HEK293 (cell line): Measurements from ENCODE around the gene ROBO1.

Source experiments
- GLI2 ChIP-seq: fragments of 450-650 bp; formaldehyde crosslinking; IDR thresholded peaks from 2 replicates; pipeline ENCODE4; 2017; ENCODE audit warnings: missing biosample characterization, missing genetic modification characterization, low read depth, borderline replicate concordance
- GLIS1 ChIP-seq: fragments of 450-650 bp; formaldehyde crosslinking; IDR thresholded peaks from 2 replicates; pipeline ENCODE4 v1.5.1; 2016; ENCODE audit warnings: missing biosample characterization, missing genetic modification characterization
- OSR2 ChIP-seq: fragments of 450-650 bp; formaldehyde crosslinking; IDR thresholded peaks from 2 replicates; pipeline ENCODE4 v1.5.1; 2016; ENCODE audit warnings: missing biosample characterization, missing genetic modification characterization
- SCRT2 ChIP-seq: fragments of 450-650 bp; formaldehyde crosslinking; IDR thresholded peaks from 2 replicates; pipeline ENCODE4 v1.5.1; 2016; ENCODE audit warnings: missing biosample characterization, missing genetic modification characterization
- TRIM28 ChIP-seq: IDR thresholded peaks from 2 replicates; pipeline ENCODE4 v1.6.1; 2011; ENCODE audit warnings: low read length, control low read depth, borderline replicate concordance
- ZBTB48 ChIP-seq: fragments of 450-650 bp; formaldehyde crosslinking; IDR thresholded peaks from 2 replicates; pipeline ENCODE4 v1.5.1; 2016; ENCODE audit warnings: missing biosample characterization, missing genetic modification characterization
- ZNF132 ChIP-seq: fragments of 450-650 bp; formaldehyde crosslinking; IDR thresholded peaks from 2 replicates; pipeline ENCODE4 v1.5.1; 2017; ENCODE audit warnings: missing biosample characterization, missing genetic modification characterization, borderline replicate concordance
- ZNF23 ChIP-seq: fragments of 450-650 bp; formaldehyde crosslinking; IDR thresholded peaks from 2 replicates; pipeline ENCODE4 v1.5.1; 2016; ENCODE audit warnings: missing biosample characterization, missing genetic modification characterization, borderline replicate concordance
- ZNF426 ChIP-seq: fragments of 450-650 bp; formaldehyde crosslinking; IDR thresholded peaks from 2 replicates; pipeline ENCODE4 v1.5.1; 2017; ENCODE audit warnings: missing biosample characterization, missing genetic modification characterization, mild to moderate bottlenecking, inconsistent platforms, moderate library complexity
- ZNF48 ChIP-seq: fragments of 450-650 bp; formaldehyde crosslinking; IDR thresholded peaks from 2 replicates; pipeline ENCODE4 v1.5.1; 2016; ENCODE audit warnings: missing biosample characterization, missing genetic modification characterization
- ZNF530 ChIP-seq: fragments of 450-650 bp; formaldehyde crosslinking; IDR thresholded peaks from 2 replicates; pipeline ENCODE4 v1.5.1; 2016; ENCODE audit warnings: low read depth, missing biosample characterization, missing genetic modification characterization
- ZNF549 ChIP-seq: fragments of 450-650 bp; IDR thresholded peaks from 2 replicates; pipeline ENCODE4 v1.5.1; 2018; ENCODE audit warnings: missing biosample characterization, missing genetic modification characterization, mild to moderate bottlenecking, inconsistent platforms, moderate library complexity
- ZNF555 ChIP-seq: fragments of 450-650 bp; formaldehyde crosslinking; conservative IDR thresholded peaks from 2 replicates; pipeline ENCODE4 v1.5.1; 2017; ENCODE audit warnings: missing biosample characterization, mild to moderate bottlenecking, missing genetic modification characterization, inconsistent platforms
- ZNF560 ChIP-seq: fragments of 450-650 bp; formaldehyde crosslinking; IDR thresholded peaks from 2 replicates; pipeline ENCODE4 v1.5.1; 2017; ENCODE audit warnings: missing biosample characterization, missing genetic modification characterization, borderline replicate concordance
- ZNF596 ChIP-seq: fragments of 450-650 bp; IDR thresholded peaks from 2 replicates; pipeline ENCODE4 v1.5.0; 2018; ENCODE audit warnings: missing biosample characterization, mild to moderate bottlenecking, missing genetic modification characterization, moderate library complexity
- ZNF664 ChIP-seq: fragments of 450-650 bp; formaldehyde crosslinking; IDR thresholded peaks from 2 replicates; pipeline ENCODE4 v1.5.1; 2016; ENCODE audit warnings: missing biosample characterization, missing genetic modification characterization
- ZNF785 ChIP-seq: fragments of 450-650 bp; formaldehyde crosslinking; IDR thresholded peaks from 2 replicates; pipeline ENCODE4 v1.5.1; 2016; ENCODE audit warnings: missing biosample characterization, missing genetic modification characterization
- TF ChIP-seq, protein P1 (sequence below): fragments of 450-650 bp; formaldehyde crosslinking; IDR thresholded peaks from 2 replicates; pipeline ENCODE4 v1.5.1; 2016; ENCODE audit warnings: missing biosample characterization, missing genetic modification characterization, low read depth
- TF ChIP-seq, protein P2 (sequence below): fragments of 450-650 bp; formaldehyde crosslinking; IDR thresholded peaks from 2 replicates; pipeline ENCODE4 v1.5.1; 2016; ENCODE audit warnings: missing biosample characterization, missing genetic modification characterization
- TF ChIP-seq, protein P3 (sequence below): IDR thresholded peaks from 2 replicates; pipeline ENCODE4 v1.6.1; 2011; ENCODE audit warnings: mild to moderate bottlenecking, low read depth, low read length, borderline replicate concordance
- TF ChIP-seq, protein P4 (sequence below): fragments of 450-650 bp; formaldehyde crosslinking; IDR thresholded peaks from 2 replicates; pipeline ENCODE4 v1.5.1; 2016; ENCODE audit warnings: missing biosample characterization, missing genetic modification characterization
- TF ChIP-seq, protein P5 (sequence below): fragments of 450-650 bp; formaldehyde crosslinking; IDR thresholded peaks from 2 replicates; pipeline ENCODE4 v1.5.1; 2016; ENCODE audit warnings: missing biosample characterization, missing genetic modification characterization, borderline replicate concordance
- TF ChIP-seq, protein P6 (sequence below): fragments of 450-650 bp; formaldehyde crosslinking; IDR thresholded peaks from 2 replicates; pipeline ENCODE4 v1.5.0; 2017; ENCODE audit warnings: missing biosample characterization, missing genetic modification characterization, borderline replicate concordance
- TF ChIP-seq, protein P7 (sequence below): fragments of 450-650 bp; formaldehyde crosslinking; IDR thresholded peaks from 2 replicates; pipeline ENCODE4 v1.5.1; 2016; ENCODE audit warnings: missing biosample characterization, missing genetic modification characterization

ROBO1 gene

DNA sequence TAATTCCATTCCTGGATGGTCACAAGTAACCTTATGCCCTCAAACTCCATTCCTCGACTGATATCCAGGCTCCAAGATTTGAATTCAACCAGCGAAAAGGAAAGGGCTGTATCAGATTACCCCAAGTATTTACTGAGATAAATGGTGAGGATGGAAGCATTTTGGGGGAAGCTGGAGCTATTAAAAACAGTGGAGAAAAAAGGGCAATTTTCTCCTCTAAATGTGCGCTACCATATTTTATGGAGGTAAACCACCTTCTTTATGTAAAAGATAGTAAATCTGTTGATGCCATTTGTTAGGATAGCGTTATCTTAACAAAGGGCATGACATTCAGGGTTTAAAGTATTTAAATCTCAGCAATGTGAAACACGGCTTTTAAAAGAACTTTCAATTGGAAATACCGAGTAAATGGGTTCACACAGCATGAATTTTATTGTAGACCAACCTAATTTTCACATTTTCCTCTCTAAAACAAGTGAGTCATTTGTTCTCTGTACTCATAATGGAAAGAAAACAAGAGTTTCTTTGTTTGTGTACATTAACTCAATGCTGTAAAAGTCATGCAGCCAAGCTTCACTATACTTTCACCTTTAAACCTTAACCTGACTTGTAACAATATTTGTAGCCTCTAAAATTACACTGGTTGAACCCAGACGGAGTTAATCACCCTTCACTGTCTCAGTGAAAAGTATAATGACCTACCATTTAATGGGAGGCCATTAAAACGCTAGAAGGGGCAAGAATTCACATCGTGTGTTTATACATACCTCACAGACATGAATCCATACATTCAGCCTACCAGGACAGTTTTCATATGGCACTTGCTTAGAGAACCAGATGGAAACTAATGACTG lies 773.4 kb downstream of the ROBO1 start (continued):
- TF ChIP-seq ZBTB48 (tag by site-specific recombination) (no peak), ZNF132 (no peak), GLIS1 (tag by site-specific recombination) (peak; percentile 94), SCRT2 (peak; percentile 85), OSR2 (peak; percentile 90), ZNF560 (tag by site-specific recombination) (no peak), ZNF596 (peak; percentile 2; the same call in 1 of the 2 replicates), ZNF555 (tag by site-specific recombination) (no peak), ZNF664 (tag by site-specific recombination) (peak; percentile 64), TRIM28 (no peak; the same call in 1 of the 2 replicates), ZNF549 (tag by site-specific recombination) (no peak), GLI2 (peak; percentile 94), ZNF785 (tag by site-specific recombination) (no peak), ZNF48 (tag by site-specific recombination) (no peak), ZNF530 (tag by site-specific recombination) (no peak), ZNF426 (no peak), ZNF23 (no peak)
- TF ChIP-seq, protein P1, sequence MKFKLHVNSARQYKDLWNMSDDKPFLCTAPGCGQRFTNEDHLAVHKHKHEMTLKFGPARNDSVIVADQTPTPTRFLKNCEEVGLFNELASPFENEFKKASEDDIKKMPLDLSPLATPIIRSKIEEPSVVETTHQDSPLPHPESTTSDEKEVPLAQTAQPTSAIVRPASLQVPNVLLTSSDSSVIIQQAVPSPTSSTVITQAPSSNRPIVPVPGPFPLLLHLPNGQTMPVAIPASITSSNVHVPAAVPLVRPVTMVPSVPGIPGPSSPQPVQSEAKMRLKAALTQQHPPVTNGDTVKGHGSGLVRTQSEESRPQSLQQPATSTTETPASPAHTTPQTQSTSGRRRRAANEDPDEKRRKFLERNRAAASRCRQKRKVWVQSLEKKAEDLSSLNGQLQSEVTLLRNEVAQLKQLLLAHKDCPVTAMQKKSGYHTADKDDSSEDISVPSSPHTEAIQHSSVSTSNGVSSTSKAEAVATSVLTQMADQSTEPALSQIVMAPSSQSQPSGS (tag by site-specific recombination), result peak; percentile 55; the same call in 1 of the 2 replicates
- TF ChIP-seq, protein P2, sequence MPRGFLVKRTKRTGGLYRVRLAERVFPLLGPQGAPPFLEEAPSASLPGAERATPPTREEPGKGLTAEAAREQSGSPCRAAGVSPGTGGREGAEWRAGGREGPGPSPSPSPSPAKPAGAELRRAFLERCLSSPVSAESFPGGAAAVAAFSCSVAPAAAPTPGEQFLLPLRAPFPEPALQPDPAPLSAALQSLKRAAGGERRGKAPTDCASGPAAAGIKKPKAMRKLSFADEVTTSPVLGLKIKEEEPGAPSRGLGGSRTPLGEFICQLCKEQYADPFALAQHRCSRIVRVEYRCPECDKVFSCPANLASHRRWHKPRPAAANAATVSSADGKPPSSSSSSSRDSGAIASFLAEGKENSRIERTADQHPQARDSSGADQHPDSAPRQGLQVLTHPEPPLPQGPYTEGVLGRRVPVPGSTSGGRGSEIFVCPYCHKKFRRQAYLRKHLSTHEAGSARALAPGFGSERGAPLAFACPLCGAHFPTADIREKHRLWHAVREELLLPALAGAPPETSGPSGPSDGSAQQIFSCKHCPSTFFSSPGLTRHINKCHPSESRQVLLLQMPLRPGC, result peak; percentile 66
- TF ChIP-seq, protein P3, sequence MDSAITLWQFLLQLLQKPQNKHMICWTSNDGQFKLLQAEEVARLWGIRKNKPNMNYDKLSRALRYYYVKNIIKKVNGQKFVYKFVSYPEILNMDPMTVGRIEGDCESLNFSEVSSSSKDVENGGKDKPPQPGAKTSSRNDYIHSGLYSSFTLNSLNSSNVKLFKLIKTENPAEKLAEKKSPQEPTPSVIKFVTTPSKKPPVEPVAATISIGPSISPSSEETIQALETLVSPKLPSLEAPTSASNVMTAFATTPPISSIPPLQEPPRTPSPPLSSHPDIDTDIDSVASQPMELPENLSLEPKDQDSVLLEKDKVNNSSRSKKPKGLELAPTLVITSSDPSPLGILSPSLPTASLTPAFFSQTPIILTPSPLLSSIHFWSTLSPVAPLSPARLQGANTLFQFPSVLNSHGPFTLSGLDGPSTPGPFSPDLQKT, result no peak
- TF ChIP-seq, protein P4, sequence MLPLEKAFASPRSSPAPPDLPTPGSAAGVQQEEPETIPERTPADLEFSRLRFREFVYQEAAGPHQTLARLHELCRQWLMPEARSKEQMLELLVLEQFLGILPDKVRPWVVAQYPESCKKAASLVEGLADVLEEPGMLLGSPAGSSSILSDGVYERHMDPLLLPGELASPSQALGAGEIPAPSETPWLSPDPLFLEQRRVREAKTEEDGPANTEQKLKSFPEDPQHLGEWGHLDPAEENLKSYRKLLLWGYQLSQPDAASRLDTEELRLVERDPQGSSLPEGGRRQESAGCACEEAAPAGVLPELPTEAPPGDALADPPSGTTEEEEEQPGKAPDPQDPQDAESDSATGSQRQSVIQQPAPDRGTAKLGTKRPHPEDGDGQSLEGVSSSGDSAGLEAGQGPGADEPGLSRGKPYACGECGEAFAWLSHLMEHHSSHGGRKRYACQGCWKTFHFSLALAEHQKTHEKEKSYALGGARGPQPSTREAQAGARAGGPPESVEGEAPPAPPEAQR (tag by site-specific recombination), result no peak
- TF ChIP-seq, protein P5, sequence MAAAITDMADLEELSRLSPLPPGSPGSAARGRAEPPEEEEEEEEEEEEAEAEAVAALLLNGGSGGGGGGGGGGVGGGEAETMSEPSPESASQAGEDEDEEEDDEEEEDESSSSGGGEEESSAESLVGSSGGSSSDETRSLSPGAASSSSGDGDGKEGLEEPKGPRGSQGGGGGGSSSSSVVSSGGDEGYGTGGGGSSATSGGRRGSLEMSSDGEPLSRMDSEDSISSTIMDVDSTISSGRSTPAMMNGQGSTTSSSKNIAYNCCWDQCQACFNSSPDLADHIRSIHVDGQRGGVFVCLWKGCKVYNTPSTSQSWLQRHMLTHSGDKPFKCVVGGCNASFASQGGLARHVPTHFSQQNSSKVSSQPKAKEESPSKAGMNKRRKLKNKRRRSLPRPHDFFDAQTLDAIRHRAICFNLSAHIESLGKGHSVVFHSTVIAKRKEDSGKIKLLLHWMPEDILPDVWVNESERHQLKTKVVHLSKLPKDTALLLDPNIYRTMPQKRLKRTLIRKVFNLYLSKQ (tag by site-specific recombination), result no peak
- TF ChIP-seq, protein P6, sequence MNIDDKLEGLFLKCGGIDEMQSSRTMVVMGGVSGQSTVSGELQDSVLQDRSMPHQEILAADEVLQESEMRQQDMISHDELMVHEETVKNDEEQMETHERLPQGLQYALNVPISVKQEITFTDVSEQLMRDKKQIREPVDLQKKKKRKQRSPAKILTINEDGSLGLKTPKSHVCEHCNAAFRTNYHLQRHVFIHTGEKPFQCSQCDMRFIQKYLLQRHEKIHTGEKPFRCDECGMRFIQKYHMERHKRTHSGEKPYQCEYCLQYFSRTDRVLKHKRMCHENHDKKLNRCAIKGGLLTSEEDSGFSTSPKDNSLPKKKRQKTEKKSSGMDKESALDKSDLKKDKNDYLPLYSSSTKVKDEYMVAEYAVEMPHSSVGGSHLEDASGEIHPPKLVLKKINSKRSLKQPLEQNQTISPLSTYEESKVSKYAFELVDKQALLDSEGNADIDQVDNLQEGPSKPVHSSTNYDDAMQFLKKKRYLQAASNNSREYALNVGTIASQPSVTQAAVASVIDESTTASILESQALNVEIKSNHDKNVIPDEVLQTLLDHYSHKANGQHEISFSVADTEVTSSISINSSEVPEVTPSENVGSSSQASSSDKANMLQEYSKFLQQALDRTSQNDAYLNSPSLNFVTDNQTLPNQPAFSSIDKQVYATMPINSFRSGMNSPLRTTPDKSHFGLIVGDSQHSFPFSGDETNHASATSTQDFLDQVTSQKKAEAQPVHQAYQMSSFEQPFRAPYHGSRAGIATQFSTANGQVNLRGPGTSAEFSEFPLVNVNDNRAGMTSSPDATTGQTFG (tag by site-specific recombination), result no peak
- TF ChIP-seq, protein P7, sequence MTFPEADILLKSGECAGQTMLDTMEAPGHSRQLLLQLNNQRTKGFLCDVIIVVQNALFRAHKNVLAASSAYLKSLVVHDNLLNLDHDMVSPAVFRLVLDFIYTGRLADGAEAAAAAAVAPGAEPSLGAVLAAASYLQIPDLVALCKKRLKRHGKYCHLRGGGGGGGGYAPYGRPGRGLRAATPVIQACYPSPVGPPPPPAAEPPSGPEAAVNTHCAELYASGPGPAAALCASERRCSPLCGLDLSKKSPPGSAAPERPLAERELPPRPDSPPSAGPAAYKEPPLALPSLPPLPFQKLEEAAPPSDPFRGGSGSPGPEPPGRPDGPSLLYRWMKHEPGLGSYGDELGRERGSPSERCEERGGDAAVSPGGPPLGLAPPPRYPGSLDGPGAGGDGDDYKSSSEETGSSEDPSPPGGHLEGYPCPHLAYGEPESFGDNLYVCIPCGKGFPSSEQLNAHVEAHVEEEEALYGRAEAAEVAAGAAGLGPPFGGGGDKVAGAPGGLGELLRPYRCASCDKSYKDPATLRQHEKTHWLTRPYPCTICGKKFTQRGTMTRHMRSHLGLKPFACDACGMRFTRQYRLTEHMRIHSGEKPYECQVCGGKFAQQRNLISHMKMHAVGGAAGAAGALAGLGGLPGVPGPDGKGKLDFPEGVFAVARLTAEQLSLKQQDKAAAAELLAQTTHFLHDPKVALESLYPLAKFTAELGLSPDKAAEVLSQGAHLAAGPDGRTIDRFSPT, result peak; percentile 53; the same call in 1 of the 2 replicates
